ENCODE results near the gene TCERG1. TPM values are rescaled to one million over a fixed set of nuclear protein-coding genes. Genes with fewer than 3 reads are reported as not detected.
A peak's percentile ranks its signal among the peaks of the same experiment; 100 is the strongest.

Gene TCERG1
- 31.2 TPM for total RNA-seq (2013)
- polyA plus RNA-seq (10 to 100 TPM; 11.6 to 37.3 (median 18.0) TPM), polyA minus RNA-seq (14.7 and 17.2 TPM in 2 replicates), total RNA-seq (25.3 to 98.9 (median 70.9) reads per million in 11 experiments)

GRCh38 chr5:146446861-146447733, at the start of gene TCERG1:
Gene TCERG1 (plus strand): TSS chr5:146447333. CDS start chr5:146447350, 17 bp downstream.
- Histone ChIP-seq H2AFZ (ENCODE audit: insufficient read depth, low read depth, low read length, poor library complexity, severe bottlenecking) (peak within 1 kb of the TSS; percentile 89), H3K4me1 (ENCODE audit: control insufficient read depth in 1 of 2, insufficient read depth in 2 of 2, low read length in 2 of 2) (peaks cover 19 to 32% of the 10 kb centered on the region in 2 donors), H3K9ac (ENCODE audit: insufficient read depth, low read length, poor library complexity, severe bottlenecking) (peak within 1 kb of the TSS; percentile 98), H3K9me3 (replicated peaks in 1 of 2; ENCODE audit: control insufficient read depth in 1 of 2, insufficient read depth in 1 of 2, low read length in 2 of 2) (no peaks in the 10 kb centered on the region), H3K27ac (ENCODE audit: low read depth in 1 of 2, low read length in 2 of 2) (peak within 1 kb of the TSS; percentile 92 to 96), H3K36me3 (replicated peaks in 1 of 2; ENCODE audit: control insufficient read depth in 1 of 2, insufficient read depth in 2 of 2, low read length in 2 of 2) (no peaks in the 10 kb centered on the region), H3K27me3 (ENCODE audit: control insufficient read depth in 2 of 2, insufficient read depth in 2 of 2, low read length in 2 of 2) (no peaks in the 10 kb centered on the region), H3K4me2 (replicated peaks; ENCODE audit: extremely low read depth, low read length, poor library complexity, severe bottlenecking) (peak within 1 kb of the TSS; percentile 93), H3K4me3 (replicated peaks in 1 of 3; ENCODE audit: low read depth in 2 of 3, low read length in 3 of 3) (peak within 1 kb of the TSS; percentile 88 to 94 (median 90)), H4K20me1 (ENCODE audit: insufficient read depth, low read length) (peaks cover 34% of the 10 kb centered on the region), H3K79me2 (ENCODE audit: insufficient read depth, low read length) (peaks cover 55% of the 10 kb centered on the region)
- peak; percentile 99 to 100 (median 99) for DNase-seq
- Mint-ChIP-seq H3K4me1 (peaks cover 35% of the 10 kb centered on the region), H3K27ac (peak within 1 kb of the TSS; percentile 96 to 100 (median 97)), H3K27me3 (ENCODE audit: low read depth in 3 of 3) (peaks cover 0 to 2% (median 2%) of the 10 kb centered on the region in 3 donors), H3K9me3 (peaks cover 0 to 5% (median 0%) of the 10 kb centered on the region in 7 donors), H3K36me3 (no peaks in the 10 kb centered on the region), H3K4me3 (peak within 1 kb of the TSS; percentile 95 to 98)
- 2% methylated on average over 57 of the region's 68 CpGs for WGBS (ENCODE audit: insufficient coverage)
- peak; percentile 79 for TF ChIP-seq CTCF (IDR thresholded peaks at IDR 0.05)
- intact Hi-C loops (cut with micrococcal nuclease), result loop anchor here (5.0 to 10.0 kb wide), 2 partner anchors 242 to 265 kb away; partner anchors contain the start of genes LARS1 (in 1 of the 2) and RBM27 (in 1 of the 2)

- H3K4me1 ChIP-seq (ENCODE audit: control insufficient read depth in 1 of 2, insufficient read depth in 2 of 2, low read length in 2 of 2), result peaks cover 27 to 36% of the 10 kb centered on the region in 2 donors
- Mint-ChIP-seq H3K27ac (peak overlapping the region in 1 of 7 donors; percentile 9), H3K4me3 (no peak overlapping the region), H3K4me1 (peaks cover 43% of the 10 kb centered on the region), H3K36me3 (no peaks in the 10 kb centered on the region), H3K9me3 (peaks cover 0 to 9% (median 5%) of the 10 kb centered on the region in 7 donors), H3K27me3 (ENCODE audit: low read depth in 3 of 3) (peaks cover 0 to 8% (median 1%) of the 10 kb centered on the region in 3 donors)
- H3K4me3 ChIP-seq (replicated peaks in 1 of 3; ENCODE audit: low read depth in 2 of 3, low read length in 3 of 3), result no peak overlapping the region
- no peak overlapping the region for H2AFZ ChIP-seq (ENCODE audit: insufficient read depth, low read depth, low read length, poor library complexity, severe bottlenecking)
- no peak overlapping the region for H3K4me2 ChIP-seq (replicated peaks; ENCODE audit: extremely low read depth, low read length, poor library complexity, severe bottlenecking)
- H3K27me3 ChIP-seq (ENCODE audit: control insufficient read depth in 2 of 2, insufficient read depth in 2 of 2, low read length in 2 of 2), result no peaks in the 10 kb centered on the region
- no peaks in the 10 kb centered on the region for H3K79me2 ChIP-seq (ENCODE audit: insufficient read depth, low read length)
- H3K36me3 ChIP-seq (replicated peaks in 1 of 2; ENCODE audit: control insufficient read depth in 1 of 2, insufficient read depth in 2 of 2, low read length in 2 of 2), result no peaks in the 10 kb centered on the region
- intact Hi-C loops (cut with micrococcal nuclease), result no loop called here
- H4K20me1 ChIP-seq (ENCODE audit: insufficient read depth, low read length), result no peaks in the 10 kb centered on the region
- DNase-seq, result no peak
- WGBS (ENCODE audit: insufficient coverage), result 93% methylated on average over 2 of the region's 4 CpGs
- H3K27ac ChIP-seq (ENCODE audit: low read depth in 1 of 2, low read length in 2 of 2), result no peak overlapping the region
- no peak overlapping the region for H3K9ac ChIP-seq (ENCODE audit: insufficient read depth, low read length, poor library complexity, severe bottlenecking)
- peaks cover 0 to 3% of the 10 kb centered on the region in 2 donors for H3K9me3 ChIP-seq (replicated peaks in 1 of 2; ENCODE audit: control insufficient read depth in 1 of 2, insufficient read depth in 1 of 2, low read length in 2 of 2)
- no peak for TF ChIP-seq CTCF (IDR thresholded peaks at IDR 0.05)
Measured at GRCh38 chr5:146398826-146399225, 48.3 kb upstream of the TCERG1 start.

All from CD14-positive monocyte (primary cell).